K562 (cell line): ENCODE measurements around the gene GTF2A1L. TPM values are rescaled to one million over a fixed set of nuclear protein-coding genes. Genes with fewer than 3 reads are reported as not detected.
A peak's percentile ranks its signal among the peaks of the same experiment; 100 is the strongest.

Source experiments
- ERF ChIP-seq: fragments of 450-650 bp; formaldehyde crosslinking; IDR thresholded peaks from 2 replicates; pipeline ENCODE4 v1.4.0; 2020; ENCODE audit warnings: mild to moderate bottlenecking, mixed read lengths
- HDAC2 ChIP-seq: fragments of 450-650 bp; IDR thresholded peaks from 2 replicates; pipeline ENCODE4 v1.6.1; 2016; ENCODE audit warnings: mild to moderate bottlenecking
- IFI16 ChIP-seq: fragments of 250-450 bp; sonication (Bioruptor Pico); IDR thresholded peaks from 2 replicates; pipeline ENCODE4 v2.1.2; 2022; ENCODE audit warnings: mild to moderate bottlenecking, inconsistent platforms
- JUNB ChIP-seq: fragments of 450-650 bp; formaldehyde crosslinking; conservative IDR thresholded peaks from 2 replicates; pipeline ENCODE4 v1.4.0; 2020; ENCODE audit warnings: mild to moderate bottlenecking
- KHSRP ChIP-seq: fragments of 450-650 bp; IDR thresholded peaks from 2 replicates; pipeline ENCODE4 v1.6.1; 2017
- MEF2D ChIP-seq: conservative IDR thresholded peaks from 2 replicates; pipeline ENCODE4 v1.6.1; 2016; ENCODE audit warnings: low read depth, missing genetic modification characterization, missing compliant biosample characterization
- NELFE ChIP-seq: IDR thresholded peaks from 2 replicates; pipeline ENCODE4 v1.6.1; 2011; ENCODE audit warnings: mild to moderate bottlenecking; ENCODE audit not compliant: insufficient read depth, insufficient read length
- NFATC3 ChIP-seq: fragments of 450-650 bp; IDR thresholded peaks from 2 replicates; pipeline ENCODE4 v1.6.1; 2017; ENCODE audit warnings: mild to moderate bottlenecking
- POU5F1 ChIP-seq: fragments of 150-350 bp; IDR thresholded peaks from 2 replicates; pipeline ENCODE4 v1.6.1; 2014; ENCODE audit warnings: borderline replicate concordance, low read length, low read depth, mild to moderate bottlenecking; ENCODE audit not compliant: partially characterized antibody
- PPARD ChIP-seq: fragments of 250-450 bp; sonication (Bioruptor Pico); IDR thresholded peaks from 2 replicates; pipeline ENCODE4 v1.8.0; 2022; ENCODE audit warnings: inconsistent platforms, mild to moderate bottlenecking, moderate library complexity
- PRPF4 ChIP-seq: fragments of 200-400 bp; formaldehyde crosslinking; IDR thresholded peaks from one replicate; pipeline ENCODE4 v1.6.1; 2017; ENCODE audit warnings: low read length, low read depth, mild to moderate bottlenecking; ENCODE audit not compliant: insufficient read depth, poor library complexity, severe bottlenecking
- RCOR1 ChIP-seq, 2 experiments: IDR thresholded peaks; 2 replicates each; pipeline ENCODE4 v1.6.1; 2012; ENCODE audit warnings: low read depth in 2 of 2, low read length in 2 of 2, borderline replicate concordance in 1 of 2, improper control_type of control experiment in 1 of 2
- SP1 ChIP-seq: sonication (generic); formaldehyde crosslinking; IDR thresholded peaks from 2 replicates; pipeline ENCODE4 v1.8.1; 2022; ENCODE audit warnings: mild to moderate bottlenecking, missing genetic modification reagents
- TAF1 ChIP-seq: IDR thresholded peaks from 2 replicates; pipeline ENCODE4 v1.6.1; 2011; ENCODE audit warnings: mild to moderate bottlenecking, low read length, moderate library complexity; ENCODE audit not compliant: insufficient read depth, control insufficient read depth, severe bottlenecking; ENCODE audit errors: extremely low read depth
- WHSC1 ChIP-seq: IDR thresholded peaks from one replicate; pipeline ENCODE4 v1.6.1; 2012; ENCODE audit warnings: low read length, control low read depth, inconsistent platforms
- ZC3H11A ChIP-seq: IDR thresholded peaks from 2 replicates; pipeline ENCODE4 v1.6.1; 2012; ENCODE audit warnings: low read depth, low read length, improper control_type of control experiment
- ZKSCAN1 ChIP-seq: fragments of 150-350 bp; IDR thresholded peaks from 2 replicates; pipeline ENCODE4 v1.6.1; 2016; ENCODE audit warnings: low read depth, low read length
- ZNF121 ChIP-seq: sonication (generic); formaldehyde crosslinking; conservative IDR thresholded peaks from 2 replicates; pipeline ENCODE4 v1.8.0; 2022; ENCODE audit warnings: missing genetic modification reagents
- ZNF263 ChIP-seq: sonication (generic); formaldehyde crosslinking; IDR thresholded peaks from 2 replicates; pipeline ENCODE4 v1.8.0; 2022; ENCODE audit warnings: mild to moderate bottlenecking, missing genetic modification reagents, borderline replicate concordance
- ZNF75A ChIP-seq: fragments of 450-650 bp; formaldehyde crosslinking; IDR thresholded peaks from 2 replicates; pipeline ENCODE4 v1.4.0; 2020; ENCODE audit warnings: mild to moderate bottlenecking
- polyA plus RNA-seq, 8 experiments: library from polyadenylated mRNA; depleted of rRNA in 4 of 8; stranded (reverse) in 5 of 8; unstranded in 3 of 8; fragments of >200 nt; fragmentation: Nextera tagmentation in 2 of 8; fragmentation: Illumina TruSeq in 1 of 8; extraction: Ambion mirVana in 2 of 8; extraction: Trizol in 1 of 8; gene quantifications; 2 replicates each; pipeline versions ENCODE4 v1.2.1 to v1.2.3, GENCODE V29; 2011 to 2014; ENCODE audit warnings: inconsistent platforms in 1 of 8, missing spikeins in 1 of 8
- total RNA-seq, 7 experiments: library from RNA; depleted of rRNA in 6 of 7; stranded (reverse); fragments of >200 nt in 6 of 7; fragmentation: Illumina TruSeq in 2 of 7; extraction: Trizol in 2 of 7; gene quantifications; 2 replicates each; pipeline versions ENCODE4 v1.2.1 to v1.2.3, GENCODE V29; 2011 to 2021; ENCODE audit warnings: low replicate concordance in 1 of 7
- TF ChIP-seq, protein P1 (sequence below): IDR thresholded peaks from 2 replicates; pipeline ENCODE4 v1.6.1; 2012; ENCODE audit warnings: low read depth, low read length, improper control_type of control experiment, borderline replicate concordance
- TF ChIP-seq, protein P2 (sequence below): fragments of 250-450 bp; sonication (Bioruptor Pico); IDR thresholded peaks from 2 replicates; pipeline ENCODE4 v1.4.0; 2020; ENCODE audit warnings: mild to moderate bottlenecking, moderate library complexity
- TF ChIP-seq, protein P3 (sequence below): fragments of 450-650 bp; formaldehyde crosslinking; IDR thresholded peaks from 2 replicates; pipeline ENCODE4 v1.4.0; 2020; ENCODE audit warnings: mild to moderate bottlenecking
- TF ChIP-seq, protein P4 (sequence below): IDR thresholded peaks from 3 replicates; pipeline ENCODE4 v1.6.1; 2011; ENCODE audit warnings: borderline replicate concordance, mild to moderate bottlenecking; ENCODE audit not compliant: insufficient read length, insufficient read depth

The GTF2A1L gene
- total and polyA plus RNA-seq, 9 of the 15 experiments (the other 6 are each of a cell fraction or from before 2014, with no cell fraction given): 0.05 to 0.35 (median 0.12) TPM; not detected in 5

DNA sequence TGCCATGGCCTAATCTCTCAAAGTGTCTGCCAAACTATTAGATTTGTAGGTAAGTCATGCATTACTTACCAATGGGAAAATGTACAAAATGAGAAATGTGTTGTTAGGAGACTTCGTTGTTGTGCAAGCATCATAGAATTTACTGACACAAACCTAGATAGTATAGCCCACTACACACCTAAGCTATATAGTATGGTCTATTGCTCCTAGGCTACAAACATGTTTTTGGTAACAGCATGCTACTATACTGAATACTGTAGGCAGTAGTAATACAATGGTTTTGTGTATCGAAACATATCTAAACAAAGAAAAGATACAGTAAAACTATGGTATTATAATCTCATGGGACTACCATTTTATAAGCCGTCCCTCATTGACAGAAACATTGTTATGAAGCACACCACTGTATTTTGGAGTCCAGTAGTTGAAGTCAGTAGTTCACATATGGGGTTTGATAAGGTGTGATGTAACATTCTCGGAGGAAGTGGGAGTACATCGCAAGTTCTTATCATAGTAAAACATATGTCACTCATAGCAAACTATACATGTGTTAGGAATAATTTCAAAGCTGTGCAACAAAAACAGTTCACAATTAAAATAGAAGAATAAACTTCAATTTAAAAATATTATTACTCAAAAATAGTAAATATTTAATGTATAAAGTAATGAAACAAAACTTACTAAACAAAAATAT lies 12.0 kb upstream of the GTF2A1L start (continued):
- peak in 1 of 2 experiments; percentile 80; a peak in 2 of 4 replicates for TF ChIP-seq RCOR1 (IDR thresholded peaks at IDR 0.05; ENCODE audit: borderline replicate concordance in 1 of 2, low read depth in 2 of 2, low read length in 2 of 2)
- TF ChIP-seq NELFE: no peak
- no peak for TF ChIP-seq IFI16 (CRISPR knock-in tag)
- no peak for TF ChIP-seq ZNF263 (CRISPR knock-in tag)
- no peak for TF ChIP-seq JUNB
- no peak for TF ChIP-seq PRPF4
- no peak for TF ChIP-seq ERF (CRISPR knock-in tag)
- TF ChIP-seq, protein P1, sequence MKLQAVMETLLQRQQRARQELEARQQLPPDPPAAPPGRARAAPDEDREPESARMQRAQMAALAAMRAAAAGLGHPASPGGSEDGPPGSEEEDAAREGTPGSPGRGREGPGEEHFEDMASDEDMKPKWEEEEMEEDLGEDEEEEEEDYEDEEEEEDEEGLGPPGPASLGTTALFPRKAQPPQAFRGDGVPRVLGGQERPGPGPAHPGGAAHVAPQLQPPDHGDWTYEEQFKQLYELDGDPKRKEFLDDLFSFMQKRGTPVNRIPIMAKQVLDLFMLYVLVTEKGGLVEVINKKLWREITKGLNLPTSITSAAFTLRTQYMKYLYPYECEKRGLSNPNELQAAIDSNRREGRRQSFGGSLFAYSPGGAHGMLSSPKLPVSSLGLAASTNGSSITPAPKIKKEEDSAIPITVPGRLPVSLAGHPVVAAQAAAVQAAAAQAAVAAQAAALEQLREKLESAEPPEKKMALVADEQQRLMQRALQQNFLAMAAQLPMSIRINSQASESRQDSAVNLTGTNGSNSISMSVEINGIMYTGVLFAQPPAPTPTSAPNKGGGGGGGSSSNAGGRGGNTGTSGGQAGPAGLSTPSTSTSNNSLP: peak; percentile 99
- no peak for TF ChIP-seq ZNF121
- TF ChIP-seq, protein P2, sequence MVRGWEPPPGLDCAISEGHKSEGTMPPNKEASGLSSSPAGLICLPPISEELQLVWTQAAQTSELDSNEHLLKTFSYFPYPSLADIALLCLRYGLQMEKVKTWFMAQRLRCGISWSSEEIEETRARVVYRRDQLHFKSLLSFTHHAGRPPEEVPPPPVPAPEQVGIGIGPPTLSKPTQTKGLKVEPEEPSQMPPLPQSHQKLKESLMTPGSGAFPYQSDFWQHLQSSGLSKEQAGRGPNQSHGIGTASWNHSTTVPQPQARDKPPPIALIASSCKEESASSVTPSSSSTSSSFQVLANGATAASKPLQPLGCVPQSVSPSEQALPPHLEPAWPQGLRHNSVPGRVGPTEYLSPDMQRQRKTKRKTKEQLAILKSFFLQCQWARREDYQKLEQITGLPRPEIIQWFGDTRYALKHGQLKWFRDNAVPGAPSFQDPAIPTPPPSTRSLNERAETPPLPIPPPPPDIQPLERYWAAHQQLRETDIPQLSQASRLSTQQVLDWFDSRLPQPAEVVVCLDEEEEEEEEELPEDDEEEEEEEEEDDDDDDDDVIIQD (CRISPR knock-in tag): no peak
- peak; percentile 61; the same call in 1 of the 2 replicates for TF ChIP-seq HDAC2
- TF ChIP-seq, protein P3, sequence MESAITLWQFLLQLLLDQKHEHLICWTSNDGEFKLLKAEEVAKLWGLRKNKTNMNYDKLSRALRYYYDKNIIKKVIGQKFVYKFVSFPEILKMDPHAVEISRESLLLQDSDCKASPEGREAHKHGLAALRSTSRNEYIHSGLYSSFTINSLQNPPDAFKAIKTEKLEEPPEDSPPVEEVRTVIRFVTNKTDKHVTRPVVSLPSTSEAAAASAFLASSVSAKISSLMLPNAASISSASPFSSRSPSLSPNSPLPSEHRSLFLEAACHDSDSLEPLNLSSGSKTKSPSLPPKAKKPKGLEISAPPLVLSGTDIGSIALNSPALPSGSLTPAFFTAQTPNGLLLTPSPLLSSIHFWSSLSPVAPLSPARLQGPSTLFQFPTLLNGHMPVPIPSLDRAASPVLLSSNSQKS: no peak
- peak; percentile 57 for TF ChIP-seq KHSRP
- no peak for TF ChIP-seq ZNF75A (CRISPR knock-in tag)
- no peak for TF ChIP-seq POU5F1
- TF ChIP-seq PPARD (CRISPR knock-in tag): no peak
- TF ChIP-seq NFATC3: peak; percentile 66; the same call in 1 of the 2 replicates
- TF ChIP-seq ZKSCAN1: no peak
- TF ChIP-seq WHSC1: no peak
- no peak for TF ChIP-seq ZC3H11A
- TF ChIP-seq TAF1: no peak
- TF ChIP-seq, protein P4, sequence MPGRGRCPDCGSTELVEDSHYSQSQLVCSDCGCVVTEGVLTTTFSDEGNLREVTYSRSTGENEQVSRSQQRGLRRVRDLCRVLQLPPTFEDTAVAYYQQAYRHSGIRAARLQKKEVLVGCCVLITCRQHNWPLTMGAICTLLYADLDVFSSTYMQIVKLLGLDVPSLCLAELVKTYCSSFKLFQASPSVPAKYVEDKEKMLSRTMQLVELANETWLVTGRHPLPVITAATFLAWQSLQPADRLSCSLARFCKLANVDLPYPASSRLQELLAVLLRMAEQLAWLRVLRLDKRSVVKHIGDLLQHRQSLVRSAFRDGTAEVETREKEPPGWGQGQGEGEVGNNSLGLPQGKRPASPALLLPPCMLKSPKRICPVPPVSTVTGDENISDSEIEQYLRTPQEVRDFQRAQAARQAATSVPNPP: no peak
- TF ChIP-seq MEF2D (tag): no peak
- TF ChIP-seq SP1: no peak
